Bronchial epithelial cell (primary cell): ENCODE measurements around the gene LRTM2. TPM values are rescaled to one million over a fixed set of nuclear protein-coding genes. Genes with fewer than 3 reads are reported as not detected.

Experiments
- DNase-seq: peaks from one replicate; pipeline ENCODE4 v3.0.0-alpha.2; 2010; ENCODE audit warnings: low read depth
- FAIRE-seq: peaks from 2 replicates; lab custom pipeline; 2011; peaks lifted over from hg19 to GRCh38; lab: Jason Lieb, UNC
- H3K27me3 ChIP-seq: 2 replicates; pipeline ENCODE4 v1.5.1; 2011; ENCODE audit warnings: low read length; ENCODE audit not compliant: control insufficient read depth, insufficient read depth
- H3K36me3 ChIP-seq: 2 replicates; pipeline ENCODE4 v1.5.1; 2011; ENCODE audit warnings: low read length; ENCODE audit not compliant: control insufficient read depth, insufficient read depth
- H3K4me3 ChIP-seq: 2 replicates; pipeline ENCODE4 v1.5.1; 2011; ENCODE audit warnings: mild to moderate bottlenecking, low read depth, low read length, control low read depth
- CTCF ChIP-seq: IDR thresholded peaks from 2 replicates; pipeline ENCODE4 v1.5.1; 2011; ENCODE audit warnings: mild to moderate bottlenecking, moderate library complexity, low read length, control low read depth, inconsistent platforms; ENCODE audit not compliant: insufficient read depth, severe bottlenecking
- total RNA-seq: library from RNA; depleted of rRNA; stranded (reverse); fragments of >200 nt; gene quantifications from 2 replicates; pipeline ENCODE4 v1.2.1, GENCODE V29; 2014

Gene LRTM2
- total RNA-seq, 1 donor from 2014 or later: not detected

GRCh38 chr12:1825382-1826102, 5.2 kb downstream of the LRTM2 start:
- DNase-seq: no peak
- TF ChIP-seq CTCF: no peak
- peaks cover 17% of the 10 kb centered on the region for H3K27me3 ChIP-seq

GRCh38 chr12:1826401-1826800, 6.0 kb downstream of the LRTM2 start:
- no peak for DNase-seq
- Histone ChIP-seq H3K4me3 (no peak overlapping the region), H3K27me3 (peaks cover 10% of the 10 kb centered on the region), H3K36me3 (no peaks in the 10 kb centered on the region)
- no peak for FAIRE-seq
- TF ChIP-seq CTCF: no peak

More at GRCh38 chr12:1825382-1826102, 5.2 kb downstream of the LRTM2 start:
- no peak overlapping the region for H3K4me3 ChIP-seq
- no peak for FAIRE-seq
- no peaks in the 10 kb centered on the region for H3K36me3 ChIP-seq

- TF ChIP-seq CTCF: no peak
- Histone ChIP-seq H3K36me3 (no peaks in the 10 kb centered on the region), H3K27me3 (peaks cover 5% of the 10 kb centered on the region), H3K4me3 (no peak overlapping the region)
- no peak for FAIRE-seq
- no peak for DNase-seq
These were observed 6.7 kb downstream of the LRTM2 start for GRCh38 chr12:1826867-1827705.

DNA sequence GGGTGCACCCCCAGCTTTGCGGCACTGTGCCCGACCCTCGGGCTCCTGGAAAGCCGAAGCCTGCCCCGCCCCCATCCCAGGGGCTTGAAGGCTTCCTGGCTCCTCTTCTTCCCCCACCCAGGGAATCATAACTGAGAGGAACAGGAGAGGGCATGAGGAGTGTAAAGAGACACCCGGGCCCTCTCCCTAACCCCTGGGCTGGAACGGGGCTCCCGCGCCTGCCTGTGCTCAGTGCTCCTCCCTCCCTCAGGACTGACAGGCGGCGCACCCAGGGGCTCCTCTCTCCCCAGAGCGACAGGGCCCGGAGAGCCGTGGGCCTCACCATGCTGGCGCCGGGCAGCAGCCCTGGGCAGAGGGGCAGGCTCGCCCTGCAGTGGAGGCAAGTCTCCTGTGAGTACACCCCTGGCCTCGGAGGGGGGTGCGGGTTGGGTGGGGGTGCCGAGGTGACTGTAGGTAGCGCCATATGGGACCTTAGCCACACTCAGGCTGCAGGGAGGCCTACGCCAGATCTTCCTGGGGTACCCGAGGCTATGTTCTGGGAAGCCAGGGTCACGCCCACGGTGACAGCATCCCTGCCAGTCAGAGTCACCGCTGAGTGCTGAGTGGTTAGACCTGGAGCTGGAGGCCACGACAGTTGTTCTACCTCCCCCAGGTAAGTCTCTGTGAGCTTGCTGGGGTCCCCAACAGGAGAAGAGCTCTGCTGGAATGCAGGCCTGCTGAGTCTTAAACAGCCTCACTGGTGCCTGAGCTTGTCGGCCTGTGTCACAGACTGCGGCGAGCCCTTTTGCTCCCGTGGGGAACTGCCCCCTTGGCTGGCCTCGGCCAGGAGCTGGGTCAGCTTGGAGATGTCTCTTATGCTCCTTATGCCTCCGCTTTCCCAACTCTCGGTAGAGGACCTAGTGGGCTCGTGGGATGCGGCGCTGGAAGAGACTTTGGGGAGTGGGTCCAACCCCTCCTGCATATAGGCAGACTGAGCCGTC, 7.8 kb downstream of the LRTM2 start:
- H3K36me3 ChIP-seq: no peaks in the 10 kb centered on the region
- no peak for TF ChIP-seq CTCF
- no peaks in the 10 kb centered on the region for H3K27me3 ChIP-seq
- no peak overlapping the region for H3K4me3 ChIP-seq
- DNase-seq (no peak), FAIRE-seq (no peak)

DNA sequence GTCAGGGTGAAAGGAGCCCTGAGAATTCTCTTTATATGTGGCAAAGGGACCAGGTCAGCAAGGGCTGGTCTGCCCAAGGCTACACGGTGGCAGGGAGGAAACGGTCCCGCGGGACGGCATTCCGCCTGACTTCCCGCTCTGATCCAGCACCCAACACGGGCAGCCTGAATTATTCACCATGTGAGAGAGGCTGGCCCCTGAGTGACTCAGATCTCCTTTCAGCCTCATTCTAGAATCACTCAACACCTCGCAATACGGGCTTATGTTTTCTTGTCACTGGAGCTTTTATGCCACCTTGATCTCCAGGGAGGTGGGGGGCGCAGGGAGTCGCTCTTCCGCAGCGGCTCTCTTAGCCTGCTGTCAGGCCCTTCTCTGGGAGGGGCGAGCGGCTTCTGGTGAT, 8.5 kb downstream of the LRTM2 start:
- Histone ChIP-seq H3K27me3 (no peaks in the 10 kb centered on the region), H3K4me3 (no peak overlapping the region), H3K36me3 (no peaks in the 10 kb centered on the region)
- peak; percentile 35 for DNase-seq
- no peak for FAIRE-seq
- no peak for TF ChIP-seq CTCF
